HG03571 (cell line): ENCODE measurements around the gene HS3ST6.
"Not testable (repeated sequence)": the region's sequence is repeated elsewhere in the genome, so short reads cannot be mapped to it uniquely, and the experiment has no call there.

Experiments
- ATAC-seq: cut with Tn5 transposase; IDR thresholded peaks from one replicate; pipeline ENCODE4 v1.9.1; 2021; ENCODE audit not compliant: unreplicated experiment

The HS3ST6 gene

DNA sequence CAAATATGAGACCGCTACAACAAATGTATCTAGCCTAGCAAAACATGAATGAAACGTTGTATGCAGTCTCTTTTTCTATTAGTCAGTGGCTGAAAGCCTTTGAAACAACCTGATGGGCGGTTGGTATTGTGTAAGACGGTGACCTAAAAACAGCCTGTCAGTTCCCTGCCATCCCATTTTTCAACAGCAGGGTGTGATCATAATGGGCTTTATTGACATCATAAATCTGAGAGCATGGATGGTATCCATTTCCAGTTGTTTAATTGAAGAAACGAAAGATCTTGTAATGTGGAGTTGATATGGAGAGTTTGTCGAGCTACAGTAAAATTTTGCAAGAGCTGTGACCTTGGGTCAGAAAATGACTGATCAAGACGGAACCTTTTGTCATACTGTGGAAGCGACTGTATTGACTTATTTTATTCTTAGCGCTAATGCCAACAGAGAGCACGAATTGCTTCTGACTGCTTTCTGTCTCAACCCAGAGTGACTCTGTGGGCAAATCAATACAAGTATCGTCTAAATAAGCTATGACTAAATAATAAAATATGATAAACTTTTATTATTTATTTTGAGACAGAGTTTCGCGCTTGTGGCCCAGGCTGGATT lies 34.0 kb downstream of the HS3ST6 start:
- no peak for ATAC-seq

GRCh38 chr16:1881172-1881571 lies 37.0 kb downstream of the HS3ST6 start:
- not testable (repeated sequence) for ATAC-seq

- ATAC-seq, result no peak
Measured at GRCh38 chr16:1879477-1879876, 38.7 kb downstream of the HS3ST6 start.

DNA sequence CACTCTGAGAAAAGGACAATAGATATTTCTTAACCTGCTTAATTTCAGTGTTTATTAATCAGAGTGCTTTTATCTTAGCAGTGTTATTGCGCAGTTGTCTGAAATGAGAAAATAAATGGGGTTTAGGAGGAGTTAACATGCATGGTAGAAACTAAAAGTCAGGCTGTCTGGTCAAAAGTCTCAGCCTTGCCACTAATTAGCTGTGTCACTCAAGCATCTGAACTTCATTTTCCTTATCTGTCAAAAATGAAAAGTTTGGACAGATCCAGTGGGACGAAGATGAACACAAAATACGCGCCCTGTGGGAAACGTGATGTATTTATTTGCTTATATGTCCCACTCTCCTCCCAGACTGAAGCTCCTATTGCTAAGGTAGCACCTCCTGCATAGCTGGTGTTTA lies 40.0 kb downstream of the HS3ST6 start:
- ATAC-seq, result no peak

DNA sequence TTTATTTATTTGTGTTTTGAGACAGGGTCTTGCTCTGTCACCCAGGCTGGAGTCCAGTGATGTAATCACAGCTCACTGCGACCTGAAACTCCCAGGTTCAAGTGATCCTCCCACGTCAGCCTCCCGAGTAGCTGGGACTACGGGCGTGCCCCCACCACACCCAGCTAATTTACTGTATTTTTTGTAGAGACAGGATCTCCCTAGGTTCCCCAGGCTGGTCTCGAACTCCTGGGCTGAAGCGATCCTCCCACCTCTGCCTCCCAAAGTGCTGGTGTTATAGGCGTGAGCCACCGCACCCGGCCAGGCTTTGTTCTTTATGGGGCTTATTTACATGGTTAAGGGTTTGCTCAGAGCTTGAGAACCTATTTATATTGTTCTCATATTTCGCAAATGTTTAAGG lies 40.4 kb downstream of the HS3ST6 start:
- ATAC-seq, result no peak

DNA sequence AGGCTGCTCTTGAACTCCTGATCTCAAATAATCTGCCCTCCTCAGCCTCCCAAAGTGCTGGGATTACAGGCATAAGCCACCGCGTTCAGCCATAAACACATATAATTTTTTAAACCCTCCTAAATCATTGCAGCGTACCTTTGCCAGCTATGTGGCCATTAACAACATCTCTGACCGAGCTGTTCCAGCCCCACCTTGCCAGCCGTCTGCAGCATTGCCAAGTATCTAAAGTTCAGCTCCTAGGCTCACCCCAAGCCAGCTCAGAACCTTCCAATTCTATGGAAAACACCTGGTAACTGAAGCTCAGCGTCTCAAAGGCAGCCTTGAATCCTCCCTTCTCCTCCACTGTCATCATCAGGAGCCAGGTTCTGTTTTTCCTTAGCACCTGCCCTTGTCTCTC lies 41.1 kb downstream of the HS3ST6 start:
- ATAC-seq, result no peak

DNA sequence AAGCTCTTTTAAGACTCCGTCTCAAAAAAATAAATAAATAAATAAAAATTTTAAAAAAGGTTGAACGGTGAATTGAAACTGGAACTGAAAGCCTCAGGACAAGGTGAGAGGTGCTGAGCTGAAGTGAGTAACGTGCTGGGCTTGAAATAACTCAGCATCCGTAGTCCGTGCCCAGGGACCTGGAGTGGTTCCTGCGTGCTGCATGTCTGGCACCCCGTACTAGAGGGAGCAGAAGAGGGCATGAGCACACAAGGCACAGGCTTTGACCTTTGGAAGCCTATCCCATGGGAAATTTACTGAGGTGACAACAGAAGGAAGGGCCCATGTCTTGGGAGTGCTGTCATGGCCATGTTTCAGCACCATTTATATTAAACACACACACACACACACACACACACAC lies 41.7 kb downstream of the HS3ST6 start:
- ATAC-seq, result no peak

GRCh38 chr16:1876066-1876465 lies 42.1 kb downstream of the HS3ST6 start:
- ATAC-seq, result not testable (repeated sequence)

GRCh38 chr16:1874854-1875253 lies 43.4 kb downstream of the HS3ST6 start:
- no peak for ATAC-seq

- no peak for ATAC-seq
Measured at GRCh38 chr16:1871974-1872635, 46.1 kb downstream of the HS3ST6 start, which contains the start of gene MEIOB. Gene MEIOB, minus strand, starts transcription at chr16:1872164. Its CDS starts 3,989 bp downstream, at chr16:1868175.

- ATAC-seq, result no peak
Measured at GRCh38 chr16:1870365-1871082, 47.7 kb downstream of the HS3ST6 start.

DNA sequence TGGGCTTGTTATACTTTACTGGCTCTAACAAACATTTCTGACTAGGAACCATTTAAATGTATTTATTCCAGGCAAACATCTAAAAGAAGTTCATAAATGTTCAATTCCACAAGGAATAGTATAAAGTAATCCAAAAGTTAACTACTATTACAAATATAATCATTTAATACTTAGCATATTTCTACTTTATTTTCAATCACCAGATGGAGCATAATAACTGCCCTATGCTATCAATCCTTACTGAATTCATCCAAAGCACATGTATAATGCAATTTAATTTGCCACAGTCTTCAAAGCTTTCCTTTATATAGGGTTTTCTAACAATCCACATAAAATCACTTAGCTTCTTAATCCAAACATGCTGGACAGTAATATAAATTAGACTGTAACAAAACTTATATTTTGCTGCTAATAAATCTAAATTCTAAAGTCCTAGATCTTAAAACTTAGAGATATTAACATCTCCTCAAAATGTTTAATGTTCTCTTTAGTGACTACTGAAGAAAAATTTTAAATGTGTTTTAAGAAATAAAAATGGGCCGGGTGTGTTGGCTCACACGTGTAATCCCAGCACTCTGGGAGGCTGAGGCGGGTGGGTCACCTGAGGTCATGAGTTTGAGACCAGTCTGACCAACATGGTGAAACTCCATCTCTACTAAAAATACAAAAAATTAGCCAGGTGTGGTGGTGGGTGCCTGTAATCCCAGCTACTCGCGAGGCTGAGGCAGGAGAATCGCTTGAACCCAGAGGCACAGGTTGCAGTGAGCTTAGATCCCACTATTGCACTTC lies 52.1 kb downstream of the HS3ST6 start:
- no peak for ATAC-seq

DNA sequence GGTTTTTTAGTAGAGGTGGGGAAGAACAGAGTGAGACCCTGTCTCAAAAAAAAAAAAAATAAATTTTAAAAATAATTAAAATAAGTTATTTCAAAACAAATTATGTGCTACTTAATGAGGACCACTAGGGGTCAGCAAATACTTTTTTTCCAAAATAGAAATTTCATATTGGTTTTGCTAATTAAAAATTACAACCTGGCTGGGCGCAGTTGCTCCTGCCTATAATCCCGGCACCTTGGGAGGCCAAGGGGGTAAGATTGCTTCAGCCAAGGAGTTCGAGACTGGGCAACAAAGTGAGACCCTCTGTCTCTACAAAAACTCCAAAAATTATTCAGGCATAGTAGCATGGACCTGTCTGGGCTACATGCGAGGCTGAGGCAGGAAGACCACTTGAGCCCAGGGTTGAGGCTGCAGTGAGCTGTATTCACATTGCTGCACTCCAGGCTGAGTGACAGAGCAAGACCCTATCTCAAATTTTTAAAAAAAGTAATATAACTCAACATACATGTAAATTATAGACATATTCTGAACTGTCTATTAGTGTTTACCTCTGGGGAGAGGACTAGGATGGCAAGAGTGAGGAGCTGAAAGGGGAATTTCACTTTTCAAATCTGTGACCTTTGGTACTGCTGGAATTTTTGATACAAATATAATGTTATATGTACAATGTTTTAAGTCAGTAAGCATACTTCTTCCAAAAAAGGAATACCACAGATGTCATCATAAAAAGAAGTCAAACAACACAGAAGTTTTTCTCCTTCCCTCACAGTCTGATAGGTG lies 54.3 kb downstream of the HS3ST6 start:
- ATAC-seq, result no peak

- no peak for ATAC-seq
Measured at GRCh38 chr16:1862394-1862793, 55.8 kb downstream of the HS3ST6 start.

GRCh38 chr16:1861730-1862129 lies 56.5 kb downstream of the HS3ST6 start:
- no peak for ATAC-seq
